HG03378 (cell line): ENCODE results near the gene ENOSF1.

ENCODE experiments used
- ATAC-seq: cut with Tn5 transposase; IDR thresholded peaks from one replicate; pipeline ENCODE4 v1.9.1; 2021; ENCODE audit warnings: mild to moderate bottlenecking, moderate library complexity; ENCODE audit not compliant: unreplicated experiment

ENOSF1 gene

DNA sequence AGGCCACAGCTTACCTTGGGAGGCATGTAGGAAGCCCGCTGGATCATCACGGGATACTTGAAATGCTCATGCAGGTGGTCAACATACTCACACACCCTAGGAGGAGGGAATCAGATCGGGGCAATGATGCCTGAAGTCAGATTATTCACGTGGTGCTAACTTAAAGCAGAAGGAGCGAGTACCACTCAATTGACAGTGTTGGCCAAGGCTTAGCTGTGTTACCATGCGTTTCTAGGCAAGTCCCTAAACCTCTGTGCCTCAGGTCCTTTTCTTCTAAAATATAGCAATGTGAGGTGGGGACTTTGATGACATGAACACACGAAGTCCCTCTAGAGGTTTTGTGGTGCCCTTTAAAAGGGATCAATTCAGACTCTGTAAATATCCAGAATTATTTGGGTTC is 37.1 kb downstream of the ENOSF1 start:
- ATAC-seq = no peak

DNA sequence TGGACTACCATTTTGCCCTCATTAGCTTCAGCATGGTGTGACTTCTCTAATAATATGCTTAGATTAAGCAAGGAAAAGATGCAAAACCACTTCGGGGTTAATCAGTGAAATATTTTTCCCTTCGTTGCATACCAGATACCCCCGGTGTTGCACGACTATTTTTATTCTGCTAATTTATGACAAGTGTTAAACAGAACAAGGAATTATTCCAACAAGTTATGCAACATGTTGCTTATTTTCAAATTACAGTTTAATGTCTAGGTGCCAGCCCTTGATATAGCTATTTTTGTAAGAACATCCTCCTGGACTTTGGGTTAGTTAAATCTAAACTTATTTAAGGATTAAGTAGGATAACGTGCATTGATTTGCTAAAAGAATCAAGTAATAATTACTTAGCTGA is 38.7 kb downstream of the ENOSF1 start:
- ATAC-seq = no peak

GRCh38 chr18:673317-673716 is 39.1 kb downstream of the ENOSF1 start:
- ATAC-seq = no peak

- ATAC-seq = no peak
Observed at GRCh38 chr18:671405-671804, 41.0 kb downstream of the ENOSF1 start.

DNA sequence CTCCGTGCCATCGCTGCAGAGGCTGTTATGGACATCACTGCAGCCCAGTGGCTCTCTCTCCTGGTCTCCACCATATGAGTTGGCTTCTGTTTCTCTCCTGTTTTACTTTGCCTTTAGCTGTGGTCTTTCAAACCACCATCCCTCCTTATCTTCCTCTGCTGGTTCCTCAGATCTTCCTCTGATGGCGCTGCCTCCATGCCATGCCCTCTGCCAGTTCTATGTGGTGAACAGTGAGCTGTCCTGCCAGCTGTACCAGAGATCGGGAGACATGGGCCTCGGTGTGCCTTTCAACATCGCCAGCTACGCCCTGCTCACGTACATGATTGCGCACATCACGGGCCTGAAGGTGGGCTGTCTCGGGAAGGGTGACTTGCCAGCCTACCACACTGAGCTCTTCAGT is 41.9 kb downstream of the ENOSF1 start:
- ATAC-seq = no peak

- ATAC-seq = no peak
Observed at GRCh38 chr18:669077-669476, 43.4 kb downstream of the ENOSF1 start.

DNA sequence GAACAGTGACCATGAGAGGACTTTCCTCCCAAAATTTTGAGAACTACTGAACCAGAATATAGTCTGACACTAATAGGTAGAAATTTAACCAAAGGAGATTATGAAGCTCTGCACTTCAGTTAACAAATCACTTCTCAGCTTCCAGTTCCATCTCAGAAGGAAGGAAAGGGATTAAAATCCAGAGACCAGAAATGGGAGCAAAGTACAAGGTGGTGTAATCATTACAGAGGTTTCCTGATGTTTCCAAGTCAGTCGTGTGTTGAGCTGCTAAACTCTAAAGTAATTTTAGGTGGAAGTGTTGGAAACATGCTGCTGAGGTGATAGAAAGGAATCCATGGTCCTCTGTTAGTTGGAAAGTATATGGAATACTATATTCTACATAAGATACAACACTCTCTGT is 44.2 kb downstream of the ENOSF1 start:
- ATAC-seq = no peak

- no peak for ATAC-seq
Observed at GRCh38 chr18:666628-667027, 45.8 kb downstream of the ENOSF1 start.

GRCh38 chr18:666177-666576 is 46.3 kb downstream of the ENOSF1 start:
- no peak for ATAC-seq

DNA sequence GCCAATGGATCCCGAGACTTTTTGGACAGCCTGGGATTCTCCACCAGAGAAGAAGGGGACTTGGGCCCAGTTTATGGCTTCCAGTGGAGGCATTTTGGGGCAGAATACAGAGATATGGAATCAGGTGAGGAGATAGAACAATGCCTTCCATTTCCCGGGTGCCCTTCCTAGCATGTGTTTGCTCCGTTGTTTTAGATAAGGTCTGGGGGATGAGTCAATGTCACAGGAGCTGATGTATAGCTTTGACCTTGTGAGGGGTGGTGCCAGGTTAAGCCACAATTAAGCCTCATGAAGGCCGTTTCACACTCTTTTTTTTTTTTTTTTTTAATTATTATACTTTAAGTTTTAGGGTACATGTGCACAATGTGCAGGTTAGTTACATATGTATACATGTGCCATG is 50.2 kb downstream of the ENOSF1 start:
- ATAC-seq = no peak

- ATAC-seq = no peak
Observed at GRCh38 chr18:659597-659996, 52.8 kb downstream of the ENOSF1 start.

GRCh38 chr18:658947-659533 is 53.4 kb downstream of the ENOSF1 start:
- ATAC-seq = no peak

DNA sequence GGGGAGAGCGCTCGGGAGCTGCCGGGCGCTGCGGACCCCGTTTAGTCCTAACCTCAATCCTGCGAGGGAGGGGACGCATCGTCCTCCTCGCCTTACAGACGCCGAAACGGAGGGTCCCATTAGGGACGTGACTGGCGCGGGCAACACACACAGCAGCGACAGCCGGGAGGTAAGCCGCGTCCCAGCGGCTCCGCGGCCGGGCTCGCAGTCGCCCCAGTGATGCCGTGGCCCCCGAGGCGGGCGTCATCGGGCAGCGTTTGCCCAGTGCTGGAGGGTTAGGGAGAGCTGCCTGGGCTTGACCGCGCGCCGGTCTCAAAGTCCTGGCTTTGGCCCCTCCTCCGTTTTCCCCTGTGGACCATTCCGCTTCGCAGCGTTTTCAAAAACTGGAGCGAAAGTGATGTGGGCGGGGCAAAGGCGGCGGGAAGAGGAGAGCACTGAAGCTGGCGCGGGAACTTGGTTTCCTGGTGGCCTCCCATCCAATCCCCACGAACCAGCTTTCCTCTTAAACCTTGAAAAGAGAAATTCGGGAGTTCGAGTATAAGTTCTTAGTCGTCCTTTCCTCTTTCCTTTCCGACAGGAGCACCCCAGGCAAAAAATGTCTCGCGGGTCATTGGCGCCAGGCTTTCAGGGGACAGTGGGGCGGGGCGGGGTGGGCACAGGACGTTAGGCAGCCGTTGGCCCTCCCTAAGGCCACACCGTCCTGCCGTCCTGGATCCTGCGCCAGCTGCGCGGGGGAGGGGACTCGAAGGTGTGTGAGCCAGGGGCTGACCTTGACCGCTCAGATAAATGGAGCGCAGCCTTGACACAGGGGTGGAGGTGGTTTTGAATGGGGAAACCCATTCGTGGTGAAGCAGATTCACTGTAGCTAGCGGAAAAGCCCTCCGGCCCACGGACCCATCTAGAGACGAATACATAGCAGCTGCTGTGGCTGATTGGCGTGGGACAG is 54.2 kb downstream of the ENOSF1 start:
- ATAC-seq = peak; percentile 58

- ATAC-seq = peak; percentile 38
Observed at GRCh38 chr18:657311-658000, 55.0 kb downstream of the ENOSF1 start, which contains the start of gene TYMS. Gene TYMS (plus strand): TSS chr18:657653. CDS start chr18:657743, 90 bp downstream.

DNA sequence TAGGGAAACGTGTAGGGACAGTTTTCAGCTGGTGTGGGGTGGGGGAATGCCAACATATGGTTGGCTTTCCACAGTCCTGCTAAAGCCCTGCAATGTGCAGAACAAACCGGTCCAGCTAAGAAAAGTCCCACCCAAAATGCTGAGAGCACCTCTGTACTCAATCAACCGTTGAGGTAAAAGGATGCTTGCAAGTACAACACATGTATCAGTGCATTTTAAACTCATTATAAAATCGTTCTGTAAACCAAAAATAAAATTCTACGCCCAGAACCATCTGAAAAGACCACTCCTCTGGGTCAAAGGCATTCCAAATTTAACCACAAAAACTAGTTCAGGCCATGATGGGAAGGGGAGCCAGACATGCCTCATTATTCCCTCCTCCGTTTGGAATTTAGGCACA is 57.0 kb downstream of the ENOSF1 start:
- no peak for ATAC-seq

DNA sequence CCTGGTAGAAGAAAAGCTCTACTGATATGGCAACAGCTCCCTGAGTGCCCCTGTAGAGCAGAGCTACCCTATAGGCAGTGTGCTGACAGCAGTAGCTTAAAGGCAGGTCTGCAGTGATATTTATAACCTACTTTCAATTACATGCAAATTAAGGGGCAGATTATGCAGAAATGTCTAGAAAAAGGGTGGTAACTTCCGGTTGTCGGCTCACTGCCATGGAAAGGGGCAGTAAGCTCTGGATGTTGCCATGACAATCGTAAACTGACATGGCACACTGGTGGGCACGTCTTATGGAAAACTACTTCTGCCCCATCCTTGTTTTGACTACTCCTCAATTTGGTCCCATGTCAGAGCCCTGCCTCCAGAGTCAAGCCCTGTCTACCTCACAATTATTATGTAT is 57.8 kb downstream of the ENOSF1 start:
- ATAC-seq = no peak

DNA sequence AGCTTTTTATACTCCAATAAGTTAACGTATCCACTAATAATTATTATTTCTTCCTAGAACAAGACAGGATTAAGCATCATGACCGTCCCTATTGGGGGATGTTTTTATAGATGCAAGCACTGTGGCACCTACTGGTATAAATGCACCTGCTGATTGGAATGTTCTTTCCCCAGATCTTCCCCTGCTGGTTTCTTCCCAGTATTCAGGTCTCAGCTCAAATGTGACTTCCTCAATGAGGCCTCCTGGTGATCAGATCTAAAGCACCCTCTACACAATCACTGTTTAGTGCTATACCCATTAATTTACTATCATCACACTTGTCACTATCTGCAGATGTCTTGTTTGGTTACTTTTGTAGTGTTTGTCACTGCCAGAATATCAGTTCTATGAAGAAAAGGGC is 58.9 kb downstream of the ENOSF1 start:
- no peak for ATAC-seq

DNA sequence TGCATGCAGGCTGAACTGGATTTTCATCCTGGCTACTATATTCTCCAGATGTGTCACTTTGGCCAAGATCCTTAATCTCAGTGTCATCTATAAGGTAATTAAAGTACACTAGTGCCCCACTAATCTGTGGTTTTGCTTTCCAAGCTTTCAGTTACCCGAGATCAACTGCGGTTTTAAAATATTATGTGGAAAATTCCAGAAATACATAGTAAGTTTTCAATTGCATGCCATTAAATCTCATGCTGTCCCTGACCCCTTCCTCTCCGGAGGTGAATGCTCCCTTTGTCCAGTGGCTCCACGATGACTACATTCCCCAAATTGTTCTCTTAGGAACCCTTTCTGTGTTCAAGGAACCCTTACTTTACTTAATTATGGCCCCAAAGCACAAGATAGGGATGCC is 60.3 kb downstream of the ENOSF1 start:
- ATAC-seq = no peak

GRCh38 chr18:650428-650858 is 62.0 kb downstream of the ENOSF1 start:
- ATAC-seq = peak; percentile 95

DNA sequence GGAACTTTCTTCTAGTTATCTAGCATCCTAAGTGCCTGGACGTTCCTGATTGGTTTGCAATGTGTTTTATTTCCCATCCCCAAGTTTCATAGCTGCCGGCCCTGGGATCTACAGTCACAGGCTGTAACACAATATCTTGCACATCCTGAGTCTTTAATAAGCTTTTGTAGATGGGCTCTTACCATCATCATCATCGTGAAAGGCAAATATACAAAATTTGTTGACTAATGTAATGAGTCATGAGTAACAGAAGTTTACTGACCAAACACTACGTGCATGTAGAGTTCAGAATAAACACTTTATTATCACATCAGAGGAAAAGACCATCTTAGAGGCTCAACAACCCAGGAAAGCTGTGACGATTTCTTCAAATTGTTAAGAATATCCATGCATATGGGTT is 63.1 kb downstream of the ENOSF1 start:
- no peak for ATAC-seq

DNA sequence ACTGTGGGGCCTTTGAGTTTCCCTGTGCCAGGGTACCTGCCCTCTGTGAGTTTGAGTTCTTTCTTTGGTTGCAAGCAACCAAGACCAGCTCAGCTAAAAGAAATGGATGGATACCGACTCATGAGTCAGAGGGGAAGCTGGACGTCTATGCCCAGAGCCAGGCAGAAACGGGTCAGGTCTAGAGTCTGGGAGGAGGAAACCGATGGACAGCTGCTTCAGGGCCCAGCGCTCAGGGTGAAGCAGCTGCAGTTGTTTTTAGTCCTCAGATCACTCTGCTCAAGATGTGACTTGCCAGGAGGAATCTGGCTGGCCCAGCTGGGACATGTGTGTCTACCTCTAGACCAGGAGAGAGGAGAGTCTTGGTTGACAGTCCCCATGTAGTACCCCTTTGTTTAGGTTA is 65.1 kb downstream of the ENOSF1 start:
- ATAC-seq = no peak
